RWPE1 (cell line): ENCODE results near the gene SUSD2.

Experiments
- CTCF ChIA-PET: fragments of 350-600 bp; sonication (Branson Sonifier 250); formaldehyde crosslinking; extraction: SDS; loops from one replicate; lab custom pipeline; 2021; lab: Yijun Ruan, JAX
- POLR2A ChIA-PET: fragments of 400-600 bp; formaldehyde crosslinking; extraction: SDS; loops from one replicate; lab custom pipeline; 2020; ENCODE audit warnings: antibody characterized with exemption; ENCODE audit not compliant: low non-redundant PET; lab: Yijun Ruan, JAX
- DNase-seq: peaks from one replicate; pipeline ENCODE4 v3.0.0; 2012; ENCODE audit warnings: low spot score
- H3K27ac ChIP-seq: fragments of 450-650 bp; 2 replicates; pipeline ENCODE4 v1.5.1; 2017
- TF ChIP-seq, protein P1 (sequence below): fragments of 450-650 bp; conservative IDR thresholded peaks from 2 replicates; pipeline ENCODE4 v1.5.1; 2017; ENCODE audit warnings: low read depth, mild to moderate bottlenecking

The SUSD2 gene

DNA sequence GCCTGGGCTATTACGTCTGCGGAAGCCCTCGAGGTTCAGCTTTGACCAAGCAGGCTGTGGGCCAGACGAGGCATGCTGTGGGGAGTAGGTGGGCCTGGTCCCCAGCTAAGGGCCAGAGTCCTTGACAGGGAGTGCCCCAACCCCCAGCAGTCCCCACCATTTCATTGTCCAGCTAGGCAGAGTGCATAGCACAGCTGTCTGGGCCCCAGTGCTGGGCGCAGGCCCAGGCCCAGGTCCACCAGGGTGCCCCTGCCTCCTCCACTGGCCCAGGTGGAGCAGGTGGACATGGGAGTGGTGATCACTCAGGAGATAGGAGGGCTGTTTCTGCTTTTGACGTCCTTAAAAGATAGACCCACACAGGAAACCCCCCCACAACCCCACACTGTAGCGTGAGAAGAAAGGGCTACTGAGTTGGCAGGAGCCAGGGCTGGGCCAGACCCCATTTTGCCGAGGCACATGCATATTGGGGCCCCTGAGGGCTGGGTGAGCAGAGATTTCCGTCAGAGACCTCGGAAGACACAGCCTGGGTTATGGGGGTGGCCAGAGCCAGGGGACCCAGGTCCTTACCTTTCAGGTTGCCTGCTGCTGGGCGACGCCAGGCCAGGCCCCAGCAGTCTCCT lies 11.7 kb upstream of the SUSD2 start:
- ChIA-PET CTCF (no interaction called here), POLR2A (no interaction called here)
- no peak for DNase-seq
- TF ChIP-seq, protein P1, sequence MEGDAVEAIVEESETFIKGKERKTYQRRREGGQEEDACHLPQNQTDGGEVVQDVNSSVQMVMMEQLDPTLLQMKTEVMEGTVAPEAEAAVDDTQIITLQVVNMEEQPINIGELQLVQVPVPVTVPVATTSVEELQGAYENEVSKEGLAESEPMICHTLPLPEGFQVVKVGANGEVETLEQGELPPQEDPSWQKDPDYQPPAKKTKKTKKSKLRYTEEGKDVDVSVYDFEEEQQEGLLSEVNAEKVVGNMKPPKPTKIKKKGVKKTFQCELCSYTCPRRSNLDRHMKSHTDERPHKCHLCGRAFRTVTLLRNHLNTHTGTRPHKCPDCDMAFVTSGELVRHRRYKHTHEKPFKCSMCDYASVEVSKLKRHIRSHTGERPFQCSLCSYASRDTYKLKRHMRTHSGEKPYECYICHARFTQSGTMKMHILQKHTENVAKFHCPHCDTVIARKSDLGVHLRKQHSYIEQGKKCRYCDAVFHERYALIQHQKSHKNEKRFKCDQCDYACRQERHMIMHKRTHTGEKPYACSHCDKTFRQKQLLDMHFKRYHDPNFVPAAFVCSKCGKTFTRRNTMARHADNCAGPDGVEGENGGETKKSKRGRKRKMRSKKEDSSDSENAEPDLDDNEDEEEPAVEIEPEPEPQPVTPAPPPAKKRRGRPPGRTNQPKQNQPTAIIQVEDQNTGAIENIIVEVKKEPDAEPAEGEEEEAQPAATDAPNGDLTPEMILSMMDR = no peak
- H3K27ac ChIP-seq = peak overlapping the region; percentile 18

GRCh38 chr22:24170188-24170587 lies 11.1 kb upstream of the SUSD2 start:
- CTCF ChIA-PET = interaction anchor here (0.8 kb wide), 1 partner anchor 13 kb away, joined by 3 read pairs; no protein-coding TSS in a partner anchor

GRCh38 chr22:24170632-24171031 lies 10.7 kb upstream of the SUSD2 start:
- H3K27ac ChIP-seq = peak overlapping the region; percentile 18
- DNase-seq = no peak
- TF ChIP-seq, protein P1 = no peak
- POLR2A ChIA-PET = no interaction called here
- CTCF ChIA-PET = interaction anchor here (0.8 to 1.0 kb wide), 2 partner anchors 13 kb away, joined by 3 read pairs; no protein-coding TSS in a partner anchor

More at GRCh38 chr22:24170188-24170587, 11.1 kb upstream of the SUSD2 start:
- no peak for DNase-seq
- TF ChIP-seq, protein P1 = no peak
- POLR2A ChIA-PET = no interaction called here
- H3K27ac ChIP-seq = peak overlapping the region; percentile 18

DNA sequence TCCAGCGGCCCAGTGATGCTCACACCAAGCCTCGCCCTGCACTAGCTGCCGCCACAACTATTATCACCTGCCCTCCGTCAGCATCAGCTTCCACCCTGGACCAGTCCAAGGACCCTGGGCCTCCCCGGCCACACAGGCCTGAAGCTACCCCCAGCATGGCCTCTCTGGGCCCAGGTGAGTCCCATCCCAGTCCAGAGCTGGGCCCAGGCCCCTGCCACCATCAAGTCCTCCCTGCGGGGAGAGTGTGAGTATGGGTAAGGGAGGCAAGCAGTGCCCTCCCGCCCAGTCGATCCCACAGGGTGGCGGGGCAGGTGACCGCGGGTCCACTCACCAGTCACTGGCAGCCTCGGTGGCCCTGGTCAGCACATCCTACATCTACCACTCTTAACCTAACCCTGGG lies 9.5 kb upstream of the SUSD2 start:
- CTCF ChIA-PET = interaction anchor here (1.0 kb wide), 1 partner anchor 15 kb away, joined by 3 read pairs; no protein-coding TSS in a partner anchor

DNA sequence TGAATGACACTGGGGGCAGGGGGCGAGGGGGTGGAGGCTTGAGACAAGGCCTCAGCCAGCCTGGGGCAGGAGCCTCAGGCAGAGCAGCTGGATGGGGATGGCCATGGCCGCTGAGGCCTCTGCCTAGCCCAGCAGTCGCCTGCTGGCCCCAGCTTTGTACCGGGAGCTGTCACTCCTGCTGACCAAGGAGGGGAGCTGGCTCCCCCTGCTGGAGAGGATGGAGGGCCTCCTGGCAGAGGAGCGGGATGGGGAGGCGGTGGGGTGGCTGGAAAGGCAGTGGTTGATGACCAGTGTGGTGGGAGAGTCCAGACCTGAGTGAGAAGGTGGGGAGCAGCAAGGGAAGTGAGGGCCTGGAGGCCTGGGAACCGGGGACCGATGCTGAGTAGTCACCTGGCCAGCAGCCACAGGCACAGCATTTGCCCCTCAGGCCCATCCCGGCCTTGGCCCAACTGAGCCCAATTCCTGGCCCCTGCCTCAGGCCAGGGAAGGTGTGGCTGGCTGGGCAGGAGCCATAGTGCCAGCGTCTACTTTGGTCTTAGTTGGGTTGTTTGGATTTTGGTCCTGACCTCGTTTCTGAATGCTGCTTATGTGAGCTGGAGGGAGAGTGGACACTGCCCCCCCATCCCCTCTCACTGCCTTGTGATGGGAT lies 6.0 kb upstream of the SUSD2 start:
- TF ChIP-seq, protein P1 = peak; percentile 70
- DNase-seq = peak; percentile 43
- POLR2A ChIA-PET = interaction anchor here (0.7 kb wide), 1 partner anchor 16 kb away, joined by 4 read pairs; no protein-coding TSS in a partner anchor

More for the DNA sequence above, 9.5 kb upstream of the SUSD2 start:
- TF ChIP-seq, protein P1 = no peak
- no peak for DNase-seq
- POLR2A ChIA-PET = no interaction called here
- no peak overlapping the region for H3K27ac ChIP-seq

GRCh38 chr22:24176040-24176439 lies 5.2 kb upstream of the SUSD2 start:
- CTCF ChIA-PET = interaction anchor here (0.6 kb wide), 1 partner anchor 289 kb away, joined by 4 read pairs; no protein-coding TSS in a partner anchor
- H3K27ac ChIP-seq = peak overlapping the region; percentile 22
- TF ChIP-seq, protein P1 = no peak
- DNase-seq = no peak
- POLR2A ChIA-PET = no interaction called here

More for the DNA sequence above, 6.0 kb upstream of the SUSD2 start:
- peak overlapping the region; percentile 22 for H3K27ac ChIP-seq
- CTCF ChIA-PET = interaction anchor here (0.6 to 0.8 kb wide), 2 partner anchors 14 to 288 kb away, joined by 4 to 6 read pairs; no protein-coding TSS in a partner anchor
